MCF 10A (cell line): ENCODE results near the gene CALN1. TPM values are rescaled to one million over a fixed set of nuclear protein-coding genes. Genes with fewer than 3 reads are reported as not detected.

Experiments
- BruUV-seq: library from RNA; stranded (reverse); fragments of 400-500 nt; replicated peaks from 2 replicates; lab custom pipeline; 2021; lab: Mats Ljungman, UMichigan
- CTCF ChIA-PET: fragments of 300-600 bp; sonication (Branson Sonifier 250); formaldehyde crosslinking; extraction: SDS; loops from one replicate; lab custom pipeline; 2021; ENCODE audit warnings: antibody characterized with exemption, inconsistent platforms; lab: Yijun Ruan, JAX
- POLR2A ChIA-PET: fragments of 300-600, 350-650 bp; sonication (Branson Sonifier 250); formaldehyde crosslinking; extraction: SDS; loops from one replicate; lab custom pipeline; 2020; ENCODE audit warnings: antibody characterized with exemption, inconsistent platforms; lab: Yijun Ruan, JAX
- DNase-seq: peaks from one replicate; pipeline ENCODE4 v3.0.0-alpha.2; 2018; ENCODE audit not compliant: unreplicated experiment
- H3K27ac Mint-ChIP-seq: one replicate; pipeline ENCODE4 v1.8.0; 2022; ENCODE audit warnings: mild to moderate bottlenecking, low read depth, mixed read lengths; ENCODE audit not compliant: unreplicated experiment
- H3K27me3 Mint-ChIP-seq: one replicate; pipeline ENCODE4 v1.8.0; 2022; ENCODE audit warnings: mixed read lengths; ENCODE audit not compliant: insufficient read depth, unreplicated experiment
- H3K36me3 Mint-ChIP-seq: one replicate; pipeline ENCODE4 v1.8.0; 2022; ENCODE audit warnings: mild to moderate bottlenecking, moderate library complexity, mixed read lengths; ENCODE audit not compliant: insufficient read depth, unreplicated experiment
- H3K4me1 Mint-ChIP-seq: one replicate; pipeline ENCODE4 v1.8.0; 2022; ENCODE audit warnings: mixed read lengths; ENCODE audit not compliant: insufficient read depth, unreplicated experiment
- H3K4me3 Mint-ChIP-seq: one replicate; pipeline ENCODE4 v1.8.0; 2022; ENCODE audit warnings: mild to moderate bottlenecking, moderate library complexity, mixed read lengths; ENCODE audit not compliant: unreplicated experiment
- H3K9me3 Mint-ChIP-seq: one replicate; pipeline ENCODE4 v1.8.0; 2022; ENCODE audit warnings: mixed read lengths; ENCODE audit not compliant: unreplicated experiment
- CTCF ChIP-seq: fragments of 200-600 bp; IDR thresholded peaks from one replicate; pipeline ENCODE4 v1.8.0; 2022; ENCODE audit warnings: antibody characterized with exemption, mild to moderate bottlenecking; ENCODE audit not compliant: unreplicated experiment
- intact Hi-C: fragments of 100-400 bp; cut with micrococcal nuclease; formaldehyde crosslinking; loops from 2 replicates; pipeline ENCODE4 v1.14.1; 2022
- total RNA-seq: library from RNA; stranded (reverse); gene quantifications from 2 replicates; pipeline ENCODE4 v1.2.3, GENCODE V29; 2022

Gene CALN1
- total RNA-seq, 1 experiment from 2014 or later = not detected

GRCh38 chr7:72058579-72058978, 353.6 kb downstream of the CALN1 start:
- POLR2A ChIA-PET = no interaction called here
- no peaks in the 10 kb centered on the region for H3K9me3 Mint-ChIP-seq
- no peaks in the 10 kb centered on the region for H3K4me1 Mint-ChIP-seq
- H3K4me3 Mint-ChIP-seq = no peak overlapping the region
- no peak for TF ChIP-seq CTCF
- H3K36me3 Mint-ChIP-seq = no peaks in the 10 kb centered on the region
- no peak overlapping the region for H3K27ac Mint-ChIP-seq
- DNase-seq = no peak
- no peaks in the 10 kb centered on the region for H3K27me3 Mint-ChIP-seq
- intact Hi-C loops = no loop called here
- CTCF ChIA-PET = no interaction called here
- BruUV-seq = no TSS peak

DNA sequence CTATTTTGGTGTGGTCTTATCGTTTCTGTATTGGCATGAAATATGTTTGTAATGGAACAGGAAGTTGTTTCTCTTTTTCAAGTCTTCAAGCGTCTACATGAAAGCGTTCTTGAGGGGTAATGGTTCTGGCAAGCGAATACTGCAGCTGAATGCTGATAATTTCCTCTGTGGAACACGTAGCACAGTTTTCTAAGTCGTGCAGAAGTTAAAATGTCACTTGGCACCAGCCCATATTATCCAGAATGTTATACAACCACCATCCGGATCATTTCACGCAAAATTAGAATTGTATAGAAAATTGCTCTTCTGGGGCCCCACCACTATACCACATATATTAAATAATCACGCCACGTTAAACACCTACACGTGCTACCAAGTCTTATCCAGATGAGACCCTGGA, 354.3 kb downstream of the CALN1 start:
- no peaks in the 10 kb centered on the region for H3K4me1 Mint-ChIP-seq
- DNase-seq = no peak
- no peaks in the 10 kb centered on the region for H3K36me3 Mint-ChIP-seq
- H3K4me3 Mint-ChIP-seq = no peak overlapping the region
- H3K9me3 Mint-ChIP-seq = no peaks in the 10 kb centered on the region
- no peak for TF ChIP-seq CTCF
- H3K27ac Mint-ChIP-seq = no peak overlapping the region
- no peaks in the 10 kb centered on the region for H3K27me3 Mint-ChIP-seq
- CTCF ChIA-PET = no interaction called here
- POLR2A ChIA-PET = no interaction called here
- BruUV-seq = no TSS peak
- intact Hi-C loops = no loop called here

DNA sequence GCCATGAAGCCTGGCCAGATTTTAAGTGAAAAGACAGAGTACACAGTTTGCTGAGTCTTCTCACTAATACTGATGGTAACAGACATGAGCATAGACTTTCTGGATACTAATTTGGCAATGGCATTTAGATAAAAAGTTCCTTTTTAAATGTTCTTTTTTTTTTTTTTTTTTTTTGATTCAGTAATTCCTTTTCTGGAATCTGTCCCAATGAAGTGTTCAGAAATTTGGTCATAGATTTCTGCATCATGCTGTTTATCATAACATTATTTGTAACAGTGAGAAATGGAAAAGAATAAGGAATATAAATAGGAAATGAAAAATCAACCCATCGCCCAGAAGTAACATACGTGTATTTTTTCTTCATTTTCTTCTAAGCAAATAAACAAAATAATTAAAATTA, 354.9 kb downstream of the CALN1 start:
- CTCF ChIA-PET = interaction anchor here (0.6 kb wide), 1 partner anchor 249 kb away, joined by 3 read pairs; no protein-coding TSS in a partner anchor
- intact Hi-C loops = no loop called here
- H3K9me3 Mint-ChIP-seq = no peaks in the 10 kb centered on the region
- no TSS peak for BruUV-seq
- no peaks in the 10 kb centered on the region for H3K36me3 Mint-ChIP-seq
- no peaks in the 10 kb centered on the region for H3K4me1 Mint-ChIP-seq
- H3K27ac Mint-ChIP-seq = no peak overlapping the region
- TF ChIP-seq CTCF = no peak
- no peak overlapping the region for H3K4me3 Mint-ChIP-seq
- DNase-seq = no peak
- POLR2A ChIA-PET = no interaction called here
- no peaks in the 10 kb centered on the region for H3K27me3 Mint-ChIP-seq

GRCh38 chr7:72055426-72055825, 356.7 kb downstream of the CALN1 start:
- no peak for TF ChIP-seq CTCF
- no peak for DNase-seq
- no peak overlapping the region for H3K4me3 Mint-ChIP-seq
- H3K9me3 Mint-ChIP-seq = no peaks in the 10 kb centered on the region
- BruUV-seq = no TSS peak
- no peaks in the 10 kb centered on the region for H3K36me3 Mint-ChIP-seq
- H3K27ac Mint-ChIP-seq = no peak overlapping the region
- no peaks in the 10 kb centered on the region for H3K27me3 Mint-ChIP-seq
- CTCF ChIA-PET = no interaction called here
- POLR2A ChIA-PET = no interaction called here
- intact Hi-C loops = no loop called here
- no peaks in the 10 kb centered on the region for H3K4me1 Mint-ChIP-seq
